Endothelial cell of umbilical vein (primary cell): Measurements from ENCODE around the gene SLC25A13. TPM values are rescaled to one million over a fixed set of nuclear protein-coding genes. Genes with fewer than 3 reads are reported as not detected.

Source experiments
- BruUV-seq: library from RNA; stranded (reverse); fragments of 400-500 nt; replicated peaks from 2 replicates; lab custom pipeline; 2021; lab: Mats Ljungman, UMichigan
- CTCF ChIA-PET: fragments of 300-600, 350-600 bp; sonication (Branson Sonifier 250); formaldehyde crosslinking; loops from one replicate; lab custom pipeline; 2021; ENCODE audit warnings: antibody characterized with exemption, inconsistent platforms; lab: Charles Lee
- POLR2A ChIA-PET: fragments of 300-600, 350-600 bp; sonication (Branson Sonifier 250); formaldehyde crosslinking; loops from one replicate; lab custom pipeline; 2021; ENCODE audit warnings: antibody characterized with exemption, inconsistent platforms; lab: Charles Lee
- DNase-seq: peaks from one replicate; pipeline ENCODE4 v3.0.0-alpha.2; 2011; ENCODE audit warnings: low read depth, low spot score
- FAIRE-seq: peaks from 2 replicates; lab custom pipeline; 2011; peaks lifted over from hg19 to GRCh38; lab: Jason Lieb, UNC
- H2AFZ ChIP-seq: 2 replicates; pipeline ENCODE4 v1.6.0; 2012; ENCODE audit warnings: low read depth, low read length, control low read depth, inconsistent platforms
- H3K27ac ChIP-seq: 2 replicates; pipeline ENCODE4 v1.5.1; 2011; ENCODE audit warnings: low read depth, mild to moderate bottlenecking, control low read depth, low read length, moderate library complexity; ENCODE audit not compliant: insufficient read depth
- H3K27me3 ChIP-seq, 2 experiments: 2 replicates each; pipeline versions ENCODE4 v1.6.0 to v1.6.1; 2011; ENCODE audit warnings: low read length in 2 of 2, mixed read lengths in 1 of 2; ENCODE audit not compliant: control insufficient read depth in 2 of 2, insufficient read depth in 2 of 2
- H3K36me3 ChIP-seq, 2 experiments: 2 replicates in 1 of 2; 3 replicates in 1 of 2; pipeline ENCODE4 v1.5.1; 2011; ENCODE audit warnings: low read length in 2 of 2, mild to moderate bottlenecking in 1 of 2, moderate library complexity in 1 of 2; ENCODE audit not compliant: control insufficient read depth in 2 of 2, insufficient read depth in 2 of 2; ENCODE audit errors: extremely low read depth in 1 of 2
- H3K4me1 ChIP-seq: 3 replicates; pipeline ENCODE4 v1.5.1; 2011; ENCODE audit warnings: mild to moderate bottlenecking, low read length; ENCODE audit not compliant: control insufficient read depth, insufficient read depth; ENCODE audit errors: extremely low read depth
- H3K4me2 ChIP-seq: 2 replicates; pipeline ENCODE4 v1.6.1; 2011; ENCODE audit warnings: low read length, control low read depth, mixed read lengths; ENCODE audit not compliant: insufficient read depth
- H3K4me3 ChIP-seq, 3 experiments: fragments of 200-600 bp in 1 of 3; sonication (generic), shearing (Covaris generic) in 1 of 3; replicated peaks in 1 of 3; 2 replicates each; pipeline ENCODE4 v1.5.1; 2011 to 2016; ENCODE audit warnings: control low read depth in 3 of 3, low read length in 3 of 3, mild to moderate bottlenecking in 2 of 3, inconsistent platforms in 1 of 3, low read depth in 1 of 3, moderate library complexity in 1 of 3; ENCODE audit not compliant: insufficient read depth in 1 of 3
- H3K79me2 ChIP-seq: 2 replicates; pipeline ENCODE4 v1.6.0; 2012; ENCODE audit warnings: low read length, inconsistent platforms; ENCODE audit not compliant: control insufficient read depth, insufficient read depth
- H3K9ac ChIP-seq: replicated peaks from 2 replicates; pipeline ENCODE3; 2011; ENCODE audit warnings: low read length, control low read depth; ENCODE audit not compliant: insufficient read depth; ENCODE audit errors: extremely low read depth
- H3K9me1 ChIP-seq: replicated peaks from 3 replicates; pipeline ENCODE4 v1.6.0; 2011; ENCODE audit warnings: mild to moderate bottlenecking, low read length; ENCODE audit not compliant: control insufficient read depth, insufficient read depth; ENCODE audit errors: extremely low read depth
- H3K9me3 ChIP-seq: replicated peaks from 2 replicates; pipeline ENCODE4 v1.5.1; 2012; ENCODE audit warnings: low read length, inconsistent platforms; ENCODE audit not compliant: control insufficient read depth, insufficient read depth
- H4K20me1 ChIP-seq: replicated peaks from 2 replicates; pipeline ENCODE3; 2011; ENCODE audit warnings: mild to moderate bottlenecking, low read length; ENCODE audit not compliant: control insufficient read depth, insufficient read depth; ENCODE audit errors: extremely low read depth
- CTCF ChIP-seq, 2 donors: IDR thresholded peaks; 1 replicate in 1 of 2; 2 replicates in 1 of 2; pipeline ENCODE4 v1.5.1; 2011; ENCODE audit warnings: low read length in 2 of 2, mild to moderate bottlenecking in 2 of 2, moderate library complexity in 2 of 2, control low read depth in 1 of 2, inconsistent platforms in 1 of 2, low read depth in 1 of 2; ENCODE audit not compliant: insufficient read depth in 1 of 2; ENCODE audit errors: extremely low read depth in 1 of 2
- EZH2 ChIP-seq: IDR thresholded peaks from 2 replicates; pipeline ENCODE4 v1.6.1; 2012; ENCODE audit warnings: borderline replicate concordance, low read depth, mild to moderate bottlenecking, moderate library complexity, low read length, inconsistent platforms; ENCODE audit not compliant: severe bottlenecking
- FOS ChIP-seq: IDR thresholded peaks from 2 replicates; pipeline ENCODE4 v1.6.1; 2011; ENCODE audit warnings: mild to moderate bottlenecking, low read length, moderate library complexity, borderline replicate concordance; ENCODE audit not compliant: insufficient read depth
- GATA2 ChIP-seq: IDR thresholded peaks from 2 replicates; pipeline ENCODE4 v1.7.0; 2011; ENCODE audit warnings: low read depth, mild to moderate bottlenecking, moderate library complexity, mixed read lengths, low read length; ENCODE audit not compliant: insufficient read length, insufficient read depth
- JUN ChIP-seq: IDR thresholded peaks from 2 replicates; pipeline ENCODE4 v1.6.1; 2011; ENCODE audit warnings: borderline replicate concordance, low read depth; ENCODE audit not compliant: insufficient read length, insufficient read depth
- MAX ChIP-seq: IDR thresholded peaks from 2 replicates; pipeline ENCODE4 v1.6.1; 2011; ENCODE audit not compliant: insufficient read depth, insufficient read length
- MYC ChIP-seq: IDR thresholded peaks from one replicate; pipeline ENCODE4 v1.6.1; 2011; ENCODE audit warnings: mild to moderate bottlenecking, low read depth, low read length
- POLR2A ChIP-seq: IDR thresholded peaks from 2 replicates; pipeline ENCODE4 v1.6.1; 2012; ENCODE audit warnings: low read depth, mild to moderate bottlenecking, control low read depth, low read length
- POLR2AphosphoS5 ChIP-seq: IDR thresholded peaks from 2 replicates; pipeline ENCODE4 v1.6.1; 2012; ENCODE audit warnings: low read depth, mild to moderate bottlenecking, control low read depth, low read length, moderate library complexity; ENCODE audit not compliant: insufficient read depth
- dilution Hi-C: fragments of 300-500 bp; cut with MboI; formaldehyde crosslinking; loops from one replicate; pipeline ENCODE4 v1.15.0; 2019; ENCODE audit warnings: low sequenced_read_pairs; ENCODE audit not compliant: extremely low pct_ligation_motif_present
- intact Hi-C: fragments of 100-400 bp; cut with micrococcal nuclease; formaldehyde crosslinking; loops from one replicate; pipeline ENCODE4 v1.10.0; 2022
- polyA plus RNA-seq, 4 experiments: library from polyadenylated mRNA; depleted of rRNA in 3 of 4; stranded (reverse) in 3 of 4; unstranded in 1 of 4; fragments of >200 nt; gene quantifications; 2 replicates each; pipeline versions ENCODE4 v1.2.1 to v1.2.3, GENCODE V29; 2011 to 2012; ENCODE audit warnings: missing spikeins in 1 of 4
- total RNA-seq: library from RNA; stranded (reverse); gene quantifications from 2 replicates; pipeline ENCODE4 v1.2.3, GENCODE V29; 2021

The SLC25A13 gene
- total and polyA plus RNA-seq, 2 donors (not counting 3 experiments of a cell fraction or from before 2014, with no cell fraction given), result 13.2 to 34.4 TPM

- H3K27ac ChIP-seq, result no peak overlapping the region
- POLR2A ChIA-PET, result no interaction called here
- no peak overlapping the region for H3K9ac ChIP-seq
- intact Hi-C loops (no loop called here), dilution Hi-C loops (no loop called here)
- H3K4me1 ChIP-seq, result no peaks in the 10 kb centered on the region
- no peaks in the 10 kb centered on the region for H3K36me3 ChIP-seq
- H3K9me3 ChIP-seq, result no peaks in the 10 kb centered on the region
- no peaks in the 10 kb centered on the region for H3K27me3 ChIP-seq
- FAIRE-seq, result no peak
- BruUV-seq, result no TSS peak
- H3K79me2 ChIP-seq, result no peaks in the 10 kb centered on the region
- no peak overlapping the region for H3K4me2 ChIP-seq
- no peaks in the 10 kb centered on the region for H3K9me1 ChIP-seq
- no peak overlapping the region for H3K4me3 ChIP-seq
- no peak overlapping the region for H2AFZ ChIP-seq
- TF ChIP-seq EZH2 (no peak), GATA2 (no peak), CTCF (IDR thresholded peaks at IDR 0.05; ENCODE audit: extremely low read depth in 1 of 2, insufficient read depth in 1 of 2, low read depth in 1 of 2, low read length in 2 of 2) (no peak), MYC (no peak), JUN (no peak), MAX (no peak), FOS (no peak), POLR2A (no peak), POLR2AphosphoS5 (no peak)
- no peak for DNase-seq
- H4K20me1 ChIP-seq, result peaks cover 10% of the 10 kb centered on the region
- CTCF ChIA-PET, result interaction anchor here (1.5 kb wide), 1 partner anchor 15 kb away, joined by 3 read pairs; no protein-coding TSS in a partner anchor
Measured at GRCh38 chr7:96305915-96306314, 16.0 kb downstream of the SLC25A13 start.
